ENCODE measurements around the gene MICB. TPM values are rescaled to one million over a fixed set of nuclear protein-coding genes. Genes with fewer than 3 reads are reported as not detected.

The MICB gene
- total and polyA plus RNA-seq, 2 of the 8 experiments (the other 6 are each of a cell fraction or from before 2014, with no cell fraction given), result 16.2 to 25.3 TPM

DNA sequence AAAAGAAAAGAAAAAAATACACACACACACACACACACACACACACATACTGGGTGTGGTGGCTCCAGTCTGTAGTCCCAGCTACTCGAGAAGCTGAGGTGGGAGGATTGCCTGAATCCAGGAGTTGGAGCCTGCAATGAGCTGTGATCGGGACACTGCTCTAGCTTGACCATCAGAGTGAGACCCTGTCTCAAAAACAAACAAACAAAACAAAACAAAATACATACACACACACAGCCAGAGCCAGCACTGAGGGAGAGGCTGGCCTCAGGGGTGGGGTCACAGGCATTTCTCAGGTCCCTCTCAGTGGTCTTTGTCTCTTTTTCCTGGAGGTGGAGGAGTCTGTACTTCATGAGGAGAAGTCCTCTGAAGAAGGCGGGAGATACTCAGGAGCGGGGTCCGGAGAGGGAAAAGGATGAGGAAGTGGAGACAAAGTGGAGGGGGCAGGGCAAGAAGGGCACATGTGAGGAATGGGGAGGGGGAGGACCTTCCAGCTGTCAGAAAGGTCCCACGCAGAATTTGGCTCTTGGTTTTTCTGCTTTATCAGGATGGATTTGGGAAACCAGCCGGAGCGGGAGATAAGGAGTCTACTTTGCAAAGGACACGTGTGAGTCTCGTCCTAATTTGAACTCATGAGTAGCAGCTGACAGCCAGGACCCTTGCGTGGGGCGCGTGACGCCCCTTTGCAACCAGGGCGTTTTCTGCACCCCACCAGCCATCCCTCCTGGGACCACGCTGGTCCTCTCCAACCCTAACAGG, 7.7 kb upstream of the MICB start:
- H3K18ac ChIP-seq (ENCODE audit: extremely low read depth, low read length), result no peak overlapping the region; the same call in 1 of the 2 replicates
- H2BK5ac ChIP-seq (ENCODE audit: low read depth, low read length), result no peak overlapping the region; the same call in 1 of the 2 replicates
- no peak overlapping the region for H4K91ac ChIP-seq (replicated peaks; ENCODE audit: insufficient read length, low read length)
- H2BK120ac ChIP-seq (replicated peaks; ENCODE audit: low read depth, low read length), result no peak overlapping the region
- H2AK5ac ChIP-seq (ENCODE audit: low read depth, low read length), result 0 out of 2 replicates have a peak overlapping the region, but pooled peaks have one; percentile 49
- H3K9me3 ChIP-seq (ENCODE audit: insufficient read depth in 2 of 2, low read depth in 1 of 2, low read length in 1 of 2), result no peaks in the 10 kb centered on the region
- WGBS, 2 experiments (ENCODE audit: extremely low coverage in 1 of 2, insufficient coverage in 1 of 2, insufficient read length in 1 of 2, insufficient replicate concordance in 2 of 2, low coverage in 1 of 2, low lambda C conversion rate in 2 of 2, missing lambda C conversion rate in 1 of 2), result 64% methylated on average over 16 of the region's 16 CpGs; no CpG with 5 or more reads in 1 of the 2 experiments
- H3K36me3 ChIP-seq (ENCODE audit: control insufficient read depth in 2 of 4, insufficient read depth in 4 of 4, low read length in 3 of 4), result no peaks in the 10 kb centered on the region
- H2AFZ ChIP-seq (ENCODE audit: low read length), result no peak overlapping the region
- ChIA-PET POLR2A (ENCODE audit: partially characterized antibody) (interaction anchor here (0.9 to 2.1 kb wide), 3 partner anchors 28 to 51 kb away, joined by 3 to 6 read pairs (median 3); partner anchors contain the start of gene DDX39B), CTCF (ENCODE audit: partially characterized antibody) (interaction anchor here (1.7 kb wide), 1 partner anchor 108 kb away, joined by 7 read pairs; no protein-coding TSS in a partner anchor)
- no peaks in the 10 kb centered on the region for H3K79me1 ChIP-seq (ENCODE audit: low read depth, low read length)
- FAIRE-seq, result no peak
- no peaks in the 10 kb centered on the region; the same call in 1 of the 2 replicates for H3K23me2 ChIP-seq (ENCODE audit: low read depth, low read length)
- H4K5ac ChIP-seq (ENCODE audit: insufficient read length, low read depth, low read length), result no peak overlapping the region
- no peak overlapping the region for H3K14ac ChIP-seq (ENCODE audit: insufficient read length)
- peak overlapping the region; percentile 84; the same call in 1 of the 2 replicates for H2BK12ac ChIP-seq (ENCODE audit: low read depth, low read length)
- no peak overlapping the region for H3K9ac ChIP-seq (replicated peaks in 1 of 4; ENCODE audit: extremely low read depth in 1 of 4, low read depth in 3 of 4, low read length in 3 of 4)
- no peak overlapping the region for H3K4me2 ChIP-seq (ENCODE audit: insufficient read depth in 1 of 2, low read depth in 2 of 2, low read length in 2 of 2)
- H3K27ac ChIP-seq (ENCODE audit: low read depth, low read length), result no peak overlapping the region
- TF ChIP-seq CTCF (IDR thresholded peaks at IDR 0.05; ENCODE audit: control extremely low read depth in 1 of 3, insufficient read depth in 1 of 3, low read depth in 1 of 3, low read length in 3 of 3) (no peak), EP300 (IDR thresholded peaks at IDR 0.05; ENCODE audit: borderline replicate concordance in 1 of 2, low read depth in 2 of 2, low read length in 2 of 2) (no peak), POLR2A (IDR thresholded peaks at IDR 0.05; ENCODE audit: control extremely low read depth in 1 of 2, low read depth in 2 of 2, low read length in 2 of 2) (no peak), SP2 (IDR thresholded peaks at IDR 0.05; ENCODE audit: low read length) (no peak), SIRT6 (IDR thresholded peaks at IDR 0.05; ENCODE audit: low read length) (no peak), NANOG (IDR thresholded peaks at IDR 0.05; ENCODE audit: insufficient read depth, low read depth, low read length, poor library complexity, severe bottlenecking) (no peak)
- H3K4ac ChIP-seq (replicated peaks; ENCODE audit: insufficient read length, low read depth, low read length), result no peak overlapping the region
- no peak overlapping the region for H2BK15ac ChIP-seq (ENCODE audit: low read length)
- no peak overlapping the region for H3K56ac ChIP-seq (replicated peaks; ENCODE audit: insufficient read length, low read depth, low read length)
- no peak overlapping the region for H3K4me3 ChIP-seq (ENCODE audit: extremely low read depth in 1 of 4, insufficient read depth in 2 of 4, low read depth in 3 of 4, low read length in 4 of 4)
- H3K27me3 ChIP-seq (replicated peaks in 1 of 4; ENCODE audit: control insufficient read depth in 3 of 4, extremely low read depth in 1 of 4, insufficient read depth in 3 of 4, low read length in 3 of 4), result no peaks in the 10 kb centered on the region
- no peak overlapping the region for H4K8ac ChIP-seq (ENCODE audit: extremely low read depth, insufficient read depth, low read length)
- no peak overlapping the region for H2BK20ac ChIP-seq (ENCODE audit: low read length)
- H3K4me1 ChIP-seq (replicated peaks in 1 of 4; ENCODE audit: control insufficient read depth in 3 of 4, insufficient read depth in 4 of 4, low read length in 3 of 4), result peaks cover 0 to 6% (median under 1%) of the 10 kb centered on the region in 4 experiments; a peak in 2 of 7 replicates
- H4K20me1 ChIP-seq (replicated peaks in 1 of 2; ENCODE audit: control insufficient read depth in 1 of 2, insufficient read depth in 2 of 2, low read length in 2 of 2), result no peaks in the 10 kb centered on the region
- no peak for DNase-seq (ENCODE audit: low read depth in 1 of 2, low spot score in 2 of 2)
- no peaks in the 10 kb centered on the region for H3K79me2 ChIP-seq (ENCODE audit: control insufficient read depth in 1 of 2, insufficient read depth in 2 of 2, low read length in 2 of 2)
- H3K23ac ChIP-seq (ENCODE audit: insufficient read length), result no peak overlapping the region
